C4-2B (cell line): Measurements from ENCODE around the gene PPM1L.

Source experiments
- CTCF ChIP-seq: fragments of 450-650 bp; conservative IDR thresholded peaks from 2 replicates; pipeline ENCODE4 v1.5.1; 2017; ENCODE audit warnings: mild to moderate bottlenecking
- ZFX ChIP-seq: fragments of 450-650 bp; IDR thresholded peaks from 2 replicates; pipeline ENCODE4 v1.6.1; 2017

- TF ChIP-seq CTCF (no peak), ZFX (no peak)
These were observed 194.9 kb downstream of the PPM1L start for GRCh38 chr3:160950954-160951353.
